Suprapubic skin (tissue), 4 donors: ENCODE data around the gene TMEM208. TPM values are rescaled to one million over a fixed set of nuclear protein-coding genes. Genes with fewer than 3 reads are reported as not detected.
A peak's percentile ranks its signal among the peaks of the same experiment; 100 is the strongest.

Source experiments
- DNase-seq, 2 donors: peaks; one replicate each; pipeline ENCODE4 v3.0.0-alpha.2; 2019; ENCODE audit warnings: low spot score in 2 of 2
- H3K27ac ChIP-seq: fragments of 200-600 bp; sonication (generic); one replicate; pipeline ENCODE4 v1.5.1; 2019
- H3K27me3 ChIP-seq: fragments of 200-600 bp; sonication (generic); one replicate; pipeline ENCODE4 v1.5.1; 2019
- H3K36me3 ChIP-seq: fragments of 200-600 bp; sonication (generic); one replicate; pipeline ENCODE4 v1.5.1; 2019
- H3K4me1 ChIP-seq: fragments of 200-600 bp; sonication (generic); one replicate; pipeline ENCODE4 v1.5.1; 2019
- H3K4me3 ChIP-seq: fragments of 200-600 bp; sonication (generic); one replicate; pipeline ENCODE4 v1.5.1; 2019; ENCODE audit warnings: mild to moderate bottlenecking
- H3K9me3 ChIP-seq: fragments of 200-600 bp; sonication (generic); one replicate; pipeline ENCODE4 v1.5.1; 2019
- EP300 ChIP-seq: sonication (generic); formaldehyde crosslinking; IDR thresholded peaks from one replicate; pipeline ENCODE4 v1.6.1; 2017; ENCODE audit warnings: antibody characterized with exemption
- POLR2A ChIP-seq, 2 donors: fragments of 450-650 bp; IDR thresholded peaks; one replicate each; pipeline ENCODE4 v1.6.1; 2017; ENCODE audit warnings: antibody characterized with exemption in 2 of 2, mild to moderate bottlenecking in 2 of 2, moderate library complexity in 2 of 2
- POLR2AphosphoS5 ChIP-seq, 3 donors: sonication (generic); formaldehyde crosslinking; IDR thresholded peaks; one replicate each; pipeline ENCODE4 v1.6.1; 2017; ENCODE audit warnings: antibody characterized with exemption in 3 of 3
- WGBS: methylation state at CpG from one replicate; pipeline ENCODE4 v1.1.5; 2018; 5-methylcytosine and 5-hydroxymethylcytosine counted together
- total RNA-seq, 4 donors: library from RNA; depleted of rRNA; stranded (reverse); fragments of >200 nt; gene quantifications; one replicate each; pipeline ENCODE4 v1.1.0, GENCODE V29; 2016
- TF ChIP-seq, protein P1 (sequence below), 2 donors: fragments of 200-600 bp in 1 of 2; fragments of 450-650 bp in 1 of 2; sonication (generic) in 1 of 2; IDR thresholded peaks; one replicate each; pipeline ENCODE4 v1.5.1; 2016 to 2019; ENCODE audit warnings: antibody characterized with exemption in 2 of 2, mild to moderate bottlenecking in 1 of 2, moderate library complexity in 1 of 2

The TMEM208 gene
- total RNA-seq, 4 donors from 2014 or later: 32.8 to 46.8 (median 40.0) TPM

DNA sequence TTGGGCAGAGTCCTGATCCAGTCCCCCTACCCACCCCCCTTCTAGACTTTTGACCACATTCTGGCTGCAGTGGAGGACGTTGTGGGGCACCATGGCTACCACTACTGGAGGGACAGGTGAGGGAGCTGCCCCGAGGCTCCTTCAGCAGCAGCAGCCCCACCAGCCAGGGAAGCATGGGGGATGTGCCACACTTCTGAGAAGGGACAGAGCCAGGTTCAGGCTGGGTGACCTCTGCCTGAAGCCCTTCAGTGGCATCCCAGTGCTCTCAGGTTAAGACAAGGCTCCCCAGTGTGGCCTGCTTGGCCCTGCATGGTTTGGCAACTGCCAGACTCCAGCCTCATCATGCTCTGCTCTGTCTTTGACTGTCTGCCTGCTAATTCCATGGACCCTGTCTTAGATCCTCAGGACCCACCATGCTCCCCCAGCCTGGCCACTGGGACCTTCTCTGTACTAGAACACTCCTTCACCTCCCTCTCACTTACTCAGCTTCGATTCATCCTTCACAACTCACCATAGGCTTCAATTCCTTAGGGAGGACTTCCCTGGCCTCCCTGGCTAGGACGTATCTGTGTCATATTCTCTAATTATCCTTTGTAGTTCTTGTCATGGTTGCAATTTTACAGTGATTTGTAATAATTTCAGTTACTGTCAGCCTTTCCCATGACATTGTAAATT is 30.7 kb downstream of the TMEM208 start:
- no peaks in the 10 kb centered on the region for H3K36me3 ChIP-seq
- 88% methylated on average over 2 of the region's 4 CpGs for WGBS
- no peak for TF ChIP-seq POLR2A (IDR thresholded peaks at IDR 0.05)
- TF ChIP-seq EP300: no peak
- TF ChIP-seq, protein P1, sequence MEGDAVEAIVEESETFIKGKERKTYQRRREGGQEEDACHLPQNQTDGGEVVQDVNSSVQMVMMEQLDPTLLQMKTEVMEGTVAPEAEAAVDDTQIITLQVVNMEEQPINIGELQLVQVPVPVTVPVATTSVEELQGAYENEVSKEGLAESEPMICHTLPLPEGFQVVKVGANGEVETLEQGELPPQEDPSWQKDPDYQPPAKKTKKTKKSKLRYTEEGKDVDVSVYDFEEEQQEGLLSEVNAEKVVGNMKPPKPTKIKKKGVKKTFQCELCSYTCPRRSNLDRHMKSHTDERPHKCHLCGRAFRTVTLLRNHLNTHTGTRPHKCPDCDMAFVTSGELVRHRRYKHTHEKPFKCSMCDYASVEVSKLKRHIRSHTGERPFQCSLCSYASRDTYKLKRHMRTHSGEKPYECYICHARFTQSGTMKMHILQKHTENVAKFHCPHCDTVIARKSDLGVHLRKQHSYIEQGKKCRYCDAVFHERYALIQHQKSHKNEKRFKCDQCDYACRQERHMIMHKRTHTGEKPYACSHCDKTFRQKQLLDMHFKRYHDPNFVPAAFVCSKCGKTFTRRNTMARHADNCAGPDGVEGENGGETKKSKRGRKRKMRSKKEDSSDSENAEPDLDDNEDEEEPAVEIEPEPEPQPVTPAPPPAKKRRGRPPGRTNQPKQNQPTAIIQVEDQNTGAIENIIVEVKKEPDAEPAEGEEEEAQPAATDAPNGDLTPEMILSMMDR (IDR thresholded peaks at IDR 0.05): no peak
- TF ChIP-seq POLR2AphosphoS5 (IDR thresholded peaks at IDR 0.05): no peak
- peak in 1 of 2 donors; percentile 49 for DNase-seq
- H3K27me3 ChIP-seq: no peaks in the 10 kb centered on the region
- no peak overlapping the region for H3K27ac ChIP-seq
- no peaks in the 10 kb centered on the region for H3K9me3 ChIP-seq
- H3K4me3 ChIP-seq: no peak overlapping the region
- no peaks in the 10 kb centered on the region for H3K4me1 ChIP-seq

GRCh38 chr16:67258161-67258835 is 31.4 kb downstream of the TMEM208 start:
- H3K27ac ChIP-seq: no peak overlapping the region
- no peaks in the 10 kb centered on the region for H3K4me1 ChIP-seq
- no peak for TF ChIP-seq POLR2A (IDR thresholded peaks at IDR 0.05)
- TF ChIP-seq POLR2AphosphoS5 (IDR thresholded peaks at IDR 0.05): no peak
- TF ChIP-seq, protein P1 (IDR thresholded peaks at IDR 0.05): no peak
- no peak for TF ChIP-seq EP300
- DNase-seq: peak in 1 of 2 donors; percentile 55
- no peaks in the 10 kb centered on the region for H3K36me3 ChIP-seq
- H3K4me3 ChIP-seq: no peak overlapping the region
- WGBS: 87% methylated on average over 10 of the region's 11 CpGs
- H3K9me3 ChIP-seq: no peaks in the 10 kb centered on the region
- no peaks in the 10 kb centered on the region for H3K27me3 ChIP-seq

- Histone ChIP-seq H3K4me3 (no peak overlapping the region), H3K4me1 (no peaks in the 10 kb centered on the region), H3K27me3 (no peaks in the 10 kb centered on the region), H3K9me3 (no peaks in the 10 kb centered on the region), H3K27ac (no peak overlapping the region), H3K36me3 (no peaks in the 10 kb centered on the region)
- peak in 1 of 2 donors; percentile 40 for DNase-seq
- WGBS: 85% methylated on average over 12 of the region's 12 CpGs
- TF ChIP-seq POLR2A (IDR thresholded peaks at IDR 0.05): no peak
- no peak for TF ChIP-seq POLR2AphosphoS5 (IDR thresholded peaks at IDR 0.05)
- no peak for TF ChIP-seq EP300
- TF ChIP-seq, protein P1 (IDR thresholded peaks at IDR 0.05): no peak
Measured at GRCh38 chr16:67259705-67260104, 32.8 kb downstream of the TMEM208 start.

DNA sequence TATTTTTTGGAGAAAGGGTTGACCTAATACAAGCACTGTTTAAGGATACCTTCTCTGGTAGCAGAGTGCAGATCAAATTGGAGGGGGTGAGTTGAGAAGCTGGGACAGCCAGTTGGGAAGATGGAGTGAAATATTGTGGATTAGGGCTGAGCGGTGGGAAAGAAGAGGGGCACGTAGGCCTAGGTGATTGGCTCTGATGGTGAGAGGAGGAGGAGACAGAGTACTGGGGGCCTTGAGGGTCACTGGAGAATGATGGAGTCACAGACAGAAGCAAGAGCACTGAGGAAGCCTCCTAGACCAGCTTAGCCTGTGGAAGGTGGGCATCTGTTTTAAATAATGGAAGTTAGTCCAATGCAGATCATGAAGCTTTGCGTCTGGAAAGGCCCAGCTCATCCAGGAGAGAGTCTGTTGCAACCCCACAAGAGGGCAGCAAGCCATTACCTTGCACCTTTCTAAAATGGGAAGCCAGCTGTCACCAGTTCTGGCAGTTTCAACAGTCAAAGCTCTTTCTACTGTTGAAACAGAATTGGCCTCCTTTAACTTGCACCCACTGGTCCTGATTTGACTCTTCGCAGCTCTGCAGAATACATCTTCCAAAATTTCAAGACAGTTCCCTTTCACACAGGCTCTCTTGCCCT is 33.6 kb downstream of the TMEM208 start:
- Histone ChIP-seq H3K27me3 (no peaks in the 10 kb centered on the region), H3K4me1 (no peaks in the 10 kb centered on the region), H3K36me3 (no peaks in the 10 kb centered on the region), H3K27ac (no peak overlapping the region), H3K9me3 (no peaks in the 10 kb centered on the region), H3K4me3 (no peak overlapping the region)
- DNase-seq: peak in 1 of 2 donors; percentile 29
- TF ChIP-seq EP300 (no peak), POLR2AphosphoS5 (IDR thresholded peaks at IDR 0.05) (no peak)
- TF ChIP-seq, protein P1 (IDR thresholded peaks at IDR 0.05): peak in 1 of 2 donors; percentile 35
- 59% methylated on average over 4 of the region's 4 CpGs for WGBS

- Histone ChIP-seq H3K4me1 (no peaks in the 10 kb centered on the region), H3K27ac (no peak overlapping the region), H3K9me3 (no peaks in the 10 kb centered on the region), H3K36me3 (no peaks in the 10 kb centered on the region), H3K4me3 (no peak overlapping the region), H3K27me3 (no peaks in the 10 kb centered on the region)
- WGBS: 88% methylated on average over 3 of the region's 3 CpGs
- DNase-seq: no peak
- TF ChIP-seq EP300 (no peak), POLR2AphosphoS5 (IDR thresholded peaks at IDR 0.05) (no peak), POLR2A (IDR thresholded peaks at IDR 0.05) (no peak)
- TF ChIP-seq, protein P1 (IDR thresholded peaks at IDR 0.05): no peak
Measured at GRCh38 chr16:67263201-67263600, 36.3 kb downstream of the TMEM208 start.
